Endothelial cell of umbilical vein (primary cell): ENCODE data around the gene ARMC3.

Experiments
- MAX ChIP-seq: IDR thresholded peaks from 2 replicates; pipeline ENCODE4 v1.6.1; 2011; ENCODE audit not compliant: insufficient read depth, insufficient read length
- POLR2AphosphoS5 ChIP-seq: IDR thresholded peaks from 2 replicates; pipeline ENCODE4 v1.6.1; 2012; ENCODE audit warnings: low read depth, mild to moderate bottlenecking, control low read depth, low read length, moderate library complexity; ENCODE audit not compliant: insufficient read depth
- TF ChIP-seq, protein P1 (sequence below), 2 donors: IDR thresholded peaks; 1 replicate in 1 of 2; 2 replicates in 1 of 2; pipeline ENCODE4 v1.5.1; 2011; ENCODE audit warnings: low read length in 2 of 2, mild to moderate bottlenecking in 2 of 2, moderate library complexity in 2 of 2, control low read depth in 1 of 2, inconsistent platforms in 1 of 2, low read depth in 1 of 2; ENCODE audit not compliant: insufficient read depth in 1 of 2; ENCODE audit errors: extremely low read depth in 1 of 2

DNA sequence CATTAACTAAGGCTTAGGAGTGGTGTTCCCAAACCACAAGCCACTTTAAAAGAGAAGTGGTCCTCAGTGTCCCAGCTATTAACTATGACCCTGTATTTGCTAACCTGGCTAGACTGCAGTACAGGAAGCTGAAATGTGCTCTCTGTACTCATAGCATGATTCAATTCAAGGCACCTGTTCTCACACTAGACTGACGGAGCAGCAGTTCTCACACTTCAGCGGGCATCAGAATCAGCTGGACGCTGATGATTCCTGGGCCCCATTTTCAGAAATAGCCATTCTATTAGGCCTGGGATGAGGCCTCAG lies 143.0 kb downstream of the ARMC3 start:
- TF ChIP-seq MAX (no peak), POLR2AphosphoS5 (no peak)
- TF ChIP-seq, protein P1, sequence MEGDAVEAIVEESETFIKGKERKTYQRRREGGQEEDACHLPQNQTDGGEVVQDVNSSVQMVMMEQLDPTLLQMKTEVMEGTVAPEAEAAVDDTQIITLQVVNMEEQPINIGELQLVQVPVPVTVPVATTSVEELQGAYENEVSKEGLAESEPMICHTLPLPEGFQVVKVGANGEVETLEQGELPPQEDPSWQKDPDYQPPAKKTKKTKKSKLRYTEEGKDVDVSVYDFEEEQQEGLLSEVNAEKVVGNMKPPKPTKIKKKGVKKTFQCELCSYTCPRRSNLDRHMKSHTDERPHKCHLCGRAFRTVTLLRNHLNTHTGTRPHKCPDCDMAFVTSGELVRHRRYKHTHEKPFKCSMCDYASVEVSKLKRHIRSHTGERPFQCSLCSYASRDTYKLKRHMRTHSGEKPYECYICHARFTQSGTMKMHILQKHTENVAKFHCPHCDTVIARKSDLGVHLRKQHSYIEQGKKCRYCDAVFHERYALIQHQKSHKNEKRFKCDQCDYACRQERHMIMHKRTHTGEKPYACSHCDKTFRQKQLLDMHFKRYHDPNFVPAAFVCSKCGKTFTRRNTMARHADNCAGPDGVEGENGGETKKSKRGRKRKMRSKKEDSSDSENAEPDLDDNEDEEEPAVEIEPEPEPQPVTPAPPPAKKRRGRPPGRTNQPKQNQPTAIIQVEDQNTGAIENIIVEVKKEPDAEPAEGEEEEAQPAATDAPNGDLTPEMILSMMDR (IDR thresholded peaks at IDR 0.05; ENCODE audit: extremely low read depth in 1 of 2, insufficient read depth in 1 of 2, low read depth in 1 of 2, low read length in 2 of 2), result no peak
